ENCODE measurements around the gene LINGO4.

LINGO4 gene

GRCh38 chr1:151815716-151816327, 10.6 kb upstream of the LINGO4 start:
- TF ChIP-seq POLR2A (IDR thresholded peaks at IDR 0.05; ENCODE audit: extremely low read depth, insufficient read length), result no peak
- no peak for TF ChIP-seq MYC (IDR thresholded peaks at IDR 0.05; ENCODE audit: low read depth, low read length)
- no peak for TF ChIP-seq MAX (IDR thresholded peaks at IDR 0.05; ENCODE audit: low read depth, low read length)
- no peak overlapping the region for H3K4me3 ChIP-seq (ENCODE audit: low read depth, low read length)

GRCh38 chr1:151814971-151815545, 9.8 kb upstream of the LINGO4 start:
- no peak overlapping the region for H3K4me3 ChIP-seq (ENCODE audit: low read depth, low read length)
- no peak for DNase-seq (ENCODE audit: low read depth)
- TF ChIP-seq MYC (IDR thresholded peaks at IDR 0.05; ENCODE audit: low read depth, low read length), result no peak
- no peak for TF ChIP-seq CTCF (IDR thresholded peaks at IDR 0.05; ENCODE audit: low read depth, low read length)
- TF ChIP-seq MAX (IDR thresholded peaks at IDR 0.05; ENCODE audit: low read depth, low read length), result no peak
- TF ChIP-seq POLR2A (IDR thresholded peaks at IDR 0.05; ENCODE audit: extremely low read depth, insufficient read length), result no peak

More at GRCh38 chr1:151815716-151816327, 10.6 kb upstream of the LINGO4 start:
- DNase-seq (ENCODE audit: low read depth), result no peak

- H3K4me3 ChIP-seq (ENCODE audit: low read depth, low read length), result no peak overlapping the region
- no peak for DNase-seq (ENCODE audit: low read depth)
- no peak for TF ChIP-seq CTCF (IDR thresholded peaks at IDR 0.05; ENCODE audit: low read depth, low read length)
- no peak for TF ChIP-seq POLR2A (IDR thresholded peaks at IDR 0.05; ENCODE audit: extremely low read depth, insufficient read length)
- no peak for TF ChIP-seq MAX (IDR thresholded peaks at IDR 0.05; ENCODE audit: low read depth, low read length)
- no peak for TF ChIP-seq MYC (IDR thresholded peaks at IDR 0.05; ENCODE audit: low read depth, low read length)
These were observed 9.2 kb upstream of the LINGO4 start for GRCh38 chr1:151814426-151814825.

- H3K4me3 ChIP-seq (ENCODE audit: low read depth, low read length), result no peak overlapping the region
- TF ChIP-seq POLR2A (IDR thresholded peaks at IDR 0.05; ENCODE audit: extremely low read depth, insufficient read length) (no peak), MYC (IDR thresholded peaks at IDR 0.05; ENCODE audit: low read depth, low read length) (no peak), CTCF (IDR thresholded peaks at IDR 0.05; ENCODE audit: low read depth, low read length) (no peak), MAX (IDR thresholded peaks at IDR 0.05; ENCODE audit: low read depth, low read length) (no peak)
- no peak for DNase-seq (ENCODE audit: low read depth)
These were observed 8.2 kb upstream of the LINGO4 start for GRCh38 chr1:151813271-151813977.

- no peak overlapping the region for H3K4me3 ChIP-seq (ENCODE audit: low read depth, low read length)
- DNase-seq (ENCODE audit: low read depth), result no peak
- TF ChIP-seq CTCF (IDR thresholded peaks at IDR 0.05; ENCODE audit: low read depth, low read length) (no peak), MYC (IDR thresholded peaks at IDR 0.05; ENCODE audit: low read depth, low read length) (no peak), POLR2A (IDR thresholded peaks at IDR 0.05; ENCODE audit: extremely low read depth, insufficient read length) (no peak), MAX (IDR thresholded peaks at IDR 0.05; ENCODE audit: low read depth, low read length) (no peak)
These were observed 6.0 kb upstream of the LINGO4 start for GRCh38 chr1:151811181-151811580.

Data from NB4 (cell line).